B cell (primary cell): ENCODE results near the gene JAM2.

Experiments
- CTCF ChIP-seq: fragments of 200-600 bp; IDR thresholded peaks from one replicate; pipeline ENCODE4 v1.8.0; 2022; ENCODE audit warnings: antibody characterized with exemption, mild to moderate bottlenecking
- EZH2 ChIP-seq: IDR thresholded peaks from 2 replicates; pipeline ENCODE4 v1.6.1; 2012; ENCODE audit warnings: borderline replicate concordance, low read depth, mild to moderate bottlenecking, moderate library complexity, low read length; ENCODE audit not compliant: insufficient read depth, poor library complexity, severe bottlenecking

GRCh38 chr21:25733859-25734653 lies 95.0 kb downstream of the JAM2 start:
- TF ChIP-seq CTCF (no peak), EZH2 (no peak)
